Fibroblast of skin of left biceps (primary cell): ENCODE measurements around the gene SYT7.
A peak's percentile ranks its signal among the peaks of the same experiment; 100 is the strongest.

Experiments
- DNase-seq, 2 experiments: peaks; one replicate each; pipeline ENCODE4 v3.0.0-alpha.2; 2013; ENCODE audit warnings: low read depth in 2 of 2

The SYT7 gene

DNA sequence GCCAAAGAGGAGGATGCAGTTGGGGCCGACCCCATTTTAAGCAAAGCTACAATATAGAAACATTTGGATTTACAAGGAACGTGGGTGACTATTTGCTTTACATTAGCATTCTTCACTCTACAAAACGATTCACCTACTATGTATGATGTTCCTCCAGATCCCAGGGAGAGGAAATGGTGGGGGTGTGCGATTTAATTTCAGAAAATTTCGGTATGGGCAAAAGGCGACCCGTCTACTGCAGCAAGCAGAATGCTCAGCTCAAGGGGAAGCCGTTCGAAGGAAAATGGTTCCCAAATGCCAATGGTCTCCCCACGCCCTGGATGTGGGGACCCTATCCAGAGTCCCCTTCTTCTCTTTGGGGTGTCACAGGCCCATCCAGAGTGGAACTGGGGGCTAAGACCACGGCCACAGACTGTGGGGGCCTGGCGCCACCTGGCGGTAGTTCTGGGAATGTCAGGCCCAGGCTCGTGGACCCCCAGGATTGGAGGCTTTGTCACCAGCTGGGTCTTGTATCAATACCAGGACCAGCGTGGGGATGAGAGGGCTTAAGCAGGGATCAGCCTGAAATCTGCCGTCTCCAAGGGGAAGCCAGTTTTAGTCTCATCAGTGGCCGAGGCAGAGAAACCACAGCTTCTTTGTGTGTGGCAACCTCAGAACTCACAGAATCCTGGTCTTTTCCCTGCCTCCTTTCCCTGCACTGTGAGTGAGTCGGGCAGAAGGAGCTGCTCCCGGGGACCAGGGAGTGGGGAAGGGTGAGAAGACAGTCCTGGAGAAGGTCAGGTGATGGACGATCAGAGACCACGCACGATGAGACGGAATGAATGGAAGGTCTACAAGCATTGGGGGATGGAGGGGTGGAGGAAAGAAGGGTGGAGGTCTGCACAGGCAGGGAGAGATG is 64.0 kb downstream of the SYT7 start:
- DNase-seq = no peak

DNA sequence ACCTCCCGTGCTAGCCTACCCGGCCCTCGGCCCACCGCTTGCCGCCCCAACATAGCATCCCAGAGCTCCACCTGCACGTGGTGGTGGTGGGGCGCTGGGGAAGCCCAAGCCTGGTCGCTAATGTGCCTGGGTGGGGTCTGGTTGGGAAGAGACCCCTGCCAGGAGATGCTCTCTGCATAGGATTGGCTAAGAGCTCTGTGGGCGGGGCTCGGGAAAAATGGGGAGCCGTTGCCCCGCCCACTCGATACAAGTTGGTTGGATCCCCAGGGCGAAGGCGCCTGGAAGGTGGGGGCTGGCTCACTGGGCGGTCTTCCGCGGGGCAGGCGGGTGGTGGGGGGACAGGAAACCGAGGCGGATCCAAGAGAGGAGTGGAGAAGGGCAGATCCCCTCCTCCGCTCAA is 64.7 kb downstream of the SYT7 start:
- no peak for DNase-seq

DNA sequence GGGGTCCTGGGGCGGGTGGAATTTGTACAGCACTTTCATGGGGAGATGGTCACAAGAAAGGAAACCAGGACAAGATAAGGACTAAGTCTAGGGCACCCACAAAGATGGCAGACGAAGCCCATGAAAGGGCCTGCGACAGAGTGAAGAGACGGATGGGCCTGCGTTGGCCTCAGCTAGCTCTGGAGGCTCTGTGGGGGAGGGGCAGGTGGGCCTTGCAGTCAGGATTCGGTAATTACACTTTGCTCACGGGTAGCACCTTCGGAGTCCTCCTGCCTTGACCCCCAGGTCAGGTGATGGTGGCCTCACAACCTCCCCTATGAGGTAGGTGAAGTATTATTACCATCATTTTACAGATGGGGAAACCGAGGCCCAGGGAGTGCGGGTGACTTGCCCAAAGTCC is 65.2 kb downstream of the SYT7 start:
- DNase-seq = no peak

DNA sequence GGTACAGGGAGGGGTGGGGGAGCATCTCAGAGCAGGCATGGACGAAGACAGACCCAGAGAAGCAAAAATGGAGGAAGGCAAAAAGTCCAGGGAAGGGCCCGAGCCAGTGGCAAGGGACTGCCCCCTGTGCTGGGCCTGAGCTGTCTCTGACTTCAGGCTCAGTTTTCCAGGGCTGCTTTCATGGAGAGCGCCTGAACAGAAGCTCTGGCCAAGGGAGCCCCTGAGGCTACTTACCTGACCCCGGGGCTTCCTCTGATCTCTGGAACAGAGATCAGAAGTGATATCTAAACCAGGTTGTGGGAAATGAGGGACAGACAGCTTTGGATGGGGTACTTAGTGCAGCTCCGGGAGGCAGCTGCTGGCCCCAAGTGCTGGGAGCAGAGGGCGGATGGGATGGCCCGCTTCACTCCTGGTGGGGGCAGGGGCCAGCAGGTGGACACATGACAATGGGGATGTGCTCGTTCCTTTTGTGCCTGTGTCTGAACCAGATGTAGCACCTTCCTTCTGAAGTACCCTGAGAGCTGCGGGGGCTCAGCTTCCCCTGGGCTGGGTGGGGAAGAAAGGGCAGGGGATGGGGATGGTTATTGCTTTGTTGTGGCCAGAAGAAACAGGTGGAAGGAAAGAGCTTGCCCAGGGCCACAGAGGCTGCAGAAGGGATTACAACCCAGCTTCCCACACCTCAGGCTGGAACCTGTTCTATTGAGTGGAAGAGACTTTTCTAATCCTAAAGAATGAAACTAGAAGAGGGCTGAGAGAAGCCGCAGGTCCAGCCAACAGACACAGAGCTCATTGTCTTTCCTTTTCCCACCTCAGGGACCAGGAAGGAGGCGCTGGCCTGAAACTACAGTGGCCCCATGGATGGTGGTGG is 66.6 kb downstream of the SYT7 start:
- DNase-seq = no peak

DNA sequence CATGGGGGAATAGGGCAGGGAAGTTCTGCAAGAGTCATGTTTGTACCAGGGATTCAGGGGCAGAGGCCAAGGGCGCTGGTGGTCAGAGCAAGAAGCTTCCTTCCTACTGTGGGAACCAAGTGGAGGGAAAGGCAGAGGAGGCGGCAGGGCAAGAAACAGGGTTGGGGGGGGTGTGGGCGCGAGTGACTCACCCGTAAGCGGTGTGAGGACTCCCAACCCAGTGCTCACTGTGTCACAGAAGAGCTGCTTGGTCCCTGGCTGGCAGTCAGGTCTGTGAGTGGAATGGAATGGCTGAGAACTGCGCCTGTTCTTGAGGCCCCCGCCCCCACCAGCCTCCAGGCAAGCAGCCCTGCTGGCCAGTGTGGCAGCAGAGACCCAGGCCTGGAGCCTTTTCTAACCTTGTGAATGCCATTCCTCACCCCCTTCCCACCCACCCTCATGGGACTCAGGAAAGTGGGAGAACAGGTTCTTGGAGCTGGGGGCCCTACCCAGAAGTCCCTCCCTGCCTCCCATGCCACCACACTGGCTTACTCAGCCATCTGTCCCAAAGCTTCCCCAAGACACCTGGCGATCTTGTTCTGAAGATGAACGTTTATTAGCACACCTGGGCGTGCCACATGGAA is 67.6 kb downstream of the SYT7 start:
- DNase-seq = no peak

DNA sequence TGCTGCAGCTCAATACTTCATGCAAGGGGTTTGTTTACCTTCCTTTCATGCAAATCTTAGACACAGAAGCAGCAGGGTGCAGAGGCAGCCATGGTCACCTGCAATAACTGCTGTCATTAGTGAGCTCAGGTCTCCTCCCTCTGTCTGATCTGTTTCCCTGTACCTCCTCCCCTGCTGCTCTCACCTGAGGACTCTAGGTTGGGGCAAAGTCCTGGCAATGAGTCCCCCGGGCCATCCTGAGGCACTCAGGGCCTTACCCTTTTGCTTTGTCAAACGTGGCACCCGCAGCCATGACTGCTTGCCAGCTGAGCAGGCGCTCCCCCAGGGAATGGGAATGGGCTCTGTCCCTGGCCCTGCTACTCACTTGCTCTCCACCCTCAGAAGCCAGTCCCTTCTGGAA is 68.4 kb downstream of the SYT7 start:
- DNase-seq = no peak

DNA sequence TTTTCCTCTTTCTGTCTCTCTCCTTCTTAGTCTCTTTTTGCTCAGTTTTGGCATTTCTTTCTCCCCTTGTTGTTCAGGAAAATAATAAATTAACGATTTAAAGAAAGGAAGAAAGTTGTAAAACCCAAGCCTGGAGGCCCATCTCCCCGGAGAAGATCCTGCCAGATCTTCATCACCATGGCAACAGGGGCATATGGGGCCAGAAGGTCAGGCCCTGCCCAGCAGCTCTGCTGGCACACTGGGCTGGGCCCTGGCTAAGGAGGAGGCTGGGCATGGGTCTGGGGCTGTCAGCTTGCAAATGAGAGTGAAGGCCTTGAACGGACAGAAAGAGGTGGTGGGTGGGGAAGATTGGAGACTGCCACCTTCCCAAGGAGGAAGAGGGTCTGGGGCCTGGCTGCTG is 69.5 kb downstream of the SYT7 start:
- no peak for DNase-seq

DNA sequence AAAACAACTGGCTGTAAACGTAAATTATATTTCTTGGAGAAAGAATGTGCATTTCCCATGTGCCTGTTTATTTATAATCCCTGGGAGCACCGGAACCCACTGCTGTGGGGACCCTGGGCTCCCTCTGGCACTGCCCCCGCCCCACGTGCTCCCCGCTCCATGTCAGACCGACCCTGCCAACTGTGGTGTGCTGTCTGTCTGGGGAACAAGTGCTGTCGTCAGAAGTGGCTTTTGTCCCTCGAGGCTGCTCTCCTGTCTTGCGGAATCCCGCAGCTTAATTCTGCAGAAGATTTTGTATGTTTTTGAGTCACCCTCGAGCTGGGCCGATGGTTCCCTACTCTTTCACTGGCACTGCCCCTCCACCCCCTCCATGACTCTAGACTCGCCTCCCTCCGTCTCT is 69.9 kb downstream of the SYT7 start:
- DNase-seq = no peak

DNA sequence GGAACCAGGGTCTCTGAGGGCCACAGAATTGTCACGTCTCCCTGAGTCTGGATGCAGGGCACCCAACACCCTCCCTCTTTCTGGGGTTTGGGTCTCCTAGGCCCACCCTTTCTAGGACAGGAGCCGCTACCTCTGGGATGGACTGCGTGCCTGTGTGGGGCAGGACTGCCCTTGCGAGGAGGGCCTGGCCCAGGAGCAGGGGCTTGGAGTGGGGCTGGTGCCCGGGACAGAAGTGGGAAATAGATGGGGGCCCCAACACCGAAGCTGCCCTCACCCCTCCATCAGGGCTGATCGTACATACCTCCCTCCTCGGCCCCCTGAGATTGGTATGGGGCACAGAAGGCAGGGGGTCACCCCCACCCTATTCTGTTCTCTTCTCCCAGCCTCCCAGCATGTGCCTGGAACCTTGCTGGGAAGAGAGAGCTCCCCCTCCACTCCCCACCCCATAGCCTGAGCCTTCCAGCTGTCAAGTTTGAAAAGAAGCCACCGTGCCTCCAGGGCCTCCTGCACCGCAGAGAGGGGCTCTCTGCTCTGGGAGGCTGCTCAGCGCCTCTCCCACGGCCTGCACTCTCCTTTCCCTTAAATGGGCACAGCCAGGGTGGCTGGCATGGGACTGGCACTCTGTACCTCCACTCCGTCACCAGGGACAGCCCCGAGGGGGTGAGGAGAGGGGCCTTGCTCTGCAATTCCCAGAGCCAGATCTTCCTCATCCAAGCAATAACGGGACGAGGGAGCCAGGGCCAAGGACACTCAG is 70.5 kb downstream of the SYT7 start:
- DNase-seq = no peak

DNA sequence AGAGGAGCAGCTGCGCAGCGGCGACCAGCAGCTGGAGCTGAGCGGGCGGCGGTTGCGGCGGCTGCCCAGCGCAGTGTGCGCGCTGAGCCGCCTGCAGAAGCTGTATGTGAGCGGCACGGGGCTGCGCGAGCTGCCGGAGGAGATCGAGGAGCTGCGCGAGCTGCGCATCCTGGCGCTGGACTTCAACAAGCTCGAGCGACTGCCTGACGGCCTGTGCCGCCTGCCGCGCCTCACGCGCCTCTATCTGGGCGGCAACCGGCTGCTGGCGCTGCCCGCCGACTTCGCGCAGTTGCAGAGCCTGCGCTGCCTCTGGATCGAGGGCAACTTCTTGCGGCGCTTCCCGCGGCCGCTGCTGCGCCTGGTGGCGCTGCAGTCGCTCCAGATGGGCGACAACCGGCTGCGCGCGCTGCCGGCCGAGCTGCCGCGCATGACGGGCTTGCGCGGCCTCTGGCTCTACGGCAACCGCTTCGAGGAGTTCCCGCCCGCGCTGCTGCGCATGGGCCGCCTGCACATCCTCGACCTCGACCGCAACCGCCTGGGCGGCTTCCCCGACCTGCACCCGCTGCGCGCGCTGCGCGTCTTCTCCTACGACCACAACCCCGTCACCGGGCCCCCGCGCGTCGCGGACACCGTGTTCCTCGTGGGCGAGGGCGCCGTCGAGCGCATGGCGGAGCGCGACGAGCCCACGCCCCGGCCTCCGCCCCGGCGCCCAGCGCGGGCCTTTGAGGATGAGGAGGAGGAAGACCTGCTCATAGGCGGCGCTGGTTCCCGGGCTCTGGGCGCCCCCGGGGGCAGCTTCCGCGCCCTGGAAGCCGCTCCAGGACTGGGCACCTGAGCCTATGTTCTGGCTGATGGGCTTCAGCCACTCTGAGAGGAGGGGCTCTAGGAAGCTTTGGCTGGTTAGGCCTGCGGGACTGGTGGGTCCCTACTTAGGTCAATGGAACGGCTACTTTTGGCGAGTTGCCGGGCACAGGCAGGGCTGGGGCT is 71.5 kb downstream of the SYT7 start:
- DNase-seq = peak in 1 of 2 experiments; percentile 21

DNA sequence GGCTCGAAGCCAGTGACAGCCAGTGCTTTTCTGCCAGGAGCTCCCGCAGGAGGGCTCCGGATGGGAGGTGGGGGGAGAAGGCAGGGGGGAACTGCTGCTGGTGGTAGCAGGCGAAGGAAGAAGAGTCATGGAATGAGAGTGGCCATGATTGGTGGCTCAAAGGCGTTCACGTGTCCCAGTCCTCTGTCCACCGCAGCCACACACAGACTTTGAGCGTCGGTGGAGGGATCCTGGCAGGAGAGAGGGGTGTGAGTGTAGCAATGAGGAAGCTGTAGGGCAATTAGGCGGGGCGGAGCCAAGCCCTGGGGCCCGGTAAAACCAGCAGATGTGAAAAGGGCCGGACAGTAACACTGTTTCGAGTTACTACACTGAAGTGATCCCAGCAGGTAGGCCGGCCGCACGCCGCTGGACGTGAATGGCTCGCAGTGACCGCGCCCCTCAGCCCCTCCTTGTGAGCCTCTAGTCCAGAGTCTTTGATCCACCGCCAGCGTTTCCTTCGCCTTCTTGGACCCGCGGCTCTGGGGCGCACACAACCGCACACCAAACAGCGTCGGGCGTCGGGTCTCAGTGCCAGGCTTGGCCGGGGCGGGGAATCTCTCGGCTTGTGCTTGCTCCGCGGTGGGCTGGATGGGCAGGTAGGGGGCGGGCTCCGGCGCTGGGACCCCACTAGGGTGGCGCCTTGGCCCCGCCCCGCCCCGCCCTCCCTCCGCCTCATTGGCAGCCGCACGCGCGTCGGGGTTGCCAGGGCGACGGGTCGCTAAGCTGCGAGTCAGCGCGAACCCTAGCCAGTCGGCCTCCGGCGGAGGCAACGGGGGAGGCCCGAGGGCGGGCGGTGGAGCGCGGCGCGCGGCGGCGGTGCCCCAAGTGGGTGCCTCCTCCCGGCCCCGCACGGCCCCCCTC is 72.7 kb downstream of the SYT7 start, which contains the start of gene LRRC10B:
LRRC10B (plus strand) TSS at position 788 of the 900 bp plus-strand sequence. CDS start 250 bp downstream, outside the sequence.
- no peak for DNase-seq

DNA sequence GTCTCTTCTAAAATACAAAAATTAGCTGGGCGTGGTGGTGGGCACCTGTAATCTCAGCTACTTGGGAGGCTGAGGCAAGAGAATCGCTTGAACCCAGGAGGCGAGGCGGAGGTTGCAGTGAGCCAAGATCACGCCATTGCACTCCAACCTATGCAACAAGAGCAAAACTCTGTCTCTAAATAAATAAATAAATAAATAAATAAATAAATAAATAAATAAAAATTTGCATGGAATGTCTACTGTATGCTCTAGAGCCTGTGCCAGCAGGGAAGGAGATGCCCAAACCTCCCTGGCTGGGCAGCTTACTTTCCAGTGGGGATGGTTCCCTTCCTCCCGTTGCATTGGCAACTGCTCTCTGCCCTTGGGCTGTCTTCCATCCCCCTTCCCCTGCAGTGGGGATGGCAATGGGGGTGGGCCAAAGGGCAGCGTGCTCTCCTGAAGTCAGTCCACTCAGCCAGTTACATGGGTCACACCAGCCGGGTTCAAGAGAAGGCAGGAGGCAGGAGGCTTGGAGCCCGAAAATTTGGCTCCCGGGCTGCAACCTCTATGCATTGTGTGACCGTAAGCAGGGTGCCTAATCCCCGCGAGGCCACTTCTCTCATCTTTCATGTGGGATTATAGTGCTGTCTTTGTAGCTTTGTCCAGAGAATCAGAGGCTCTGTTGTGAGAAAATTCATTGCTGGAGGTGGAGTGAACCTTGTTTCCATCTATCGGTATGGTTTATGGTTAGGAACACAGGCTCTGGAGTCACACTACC is 73.7 kb downstream of the SYT7 start:
- no peak for DNase-seq

DNA sequence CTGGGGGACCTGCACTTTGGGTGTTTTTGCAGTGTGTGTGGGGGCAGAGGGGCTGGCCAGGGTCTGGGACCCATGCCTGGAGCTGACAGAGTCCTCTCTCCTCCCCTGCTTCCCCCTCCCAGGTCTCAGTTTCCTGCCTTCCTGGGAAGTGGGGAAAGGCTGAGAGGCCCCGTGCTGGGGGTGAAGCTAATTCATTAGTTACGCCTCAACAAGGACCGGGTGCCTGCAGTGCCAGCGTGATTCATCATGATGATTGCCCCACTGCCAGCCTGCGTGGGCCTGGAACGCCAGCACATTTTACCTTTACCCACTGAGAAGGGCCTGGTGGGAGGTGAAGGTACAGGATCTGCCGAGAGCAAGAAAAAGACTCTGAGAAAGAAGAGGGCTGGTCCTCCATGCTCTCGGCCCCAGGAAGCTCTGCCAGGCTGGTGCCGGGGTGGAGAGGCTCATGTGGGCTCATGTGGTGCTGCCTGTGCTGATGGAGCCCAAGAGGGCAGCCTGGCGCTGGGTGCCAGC is 75.2 kb downstream of the SYT7 start:
- DNase-seq = no peak

DNA sequence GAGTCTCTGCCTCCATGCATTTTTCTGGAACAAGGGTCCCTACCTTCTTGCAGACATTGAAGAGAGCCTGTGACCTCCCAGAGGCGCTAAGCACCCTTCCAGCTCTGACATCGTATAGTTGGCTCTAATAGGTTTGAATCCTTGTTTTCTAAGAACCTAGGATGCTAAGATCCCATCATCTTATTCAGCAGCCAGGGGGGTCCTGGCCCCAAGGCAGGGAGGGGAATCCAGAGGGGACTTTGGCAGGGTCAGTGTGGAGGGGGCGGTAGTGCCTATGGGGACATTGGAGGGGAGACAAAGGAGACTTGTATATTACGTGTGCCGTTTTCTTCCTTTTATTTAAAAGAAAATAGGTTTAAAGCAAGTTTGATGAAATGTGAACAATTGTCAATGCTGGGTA is 75.8 kb downstream of the SYT7 start:
- DNase-seq = no peak

DNA sequence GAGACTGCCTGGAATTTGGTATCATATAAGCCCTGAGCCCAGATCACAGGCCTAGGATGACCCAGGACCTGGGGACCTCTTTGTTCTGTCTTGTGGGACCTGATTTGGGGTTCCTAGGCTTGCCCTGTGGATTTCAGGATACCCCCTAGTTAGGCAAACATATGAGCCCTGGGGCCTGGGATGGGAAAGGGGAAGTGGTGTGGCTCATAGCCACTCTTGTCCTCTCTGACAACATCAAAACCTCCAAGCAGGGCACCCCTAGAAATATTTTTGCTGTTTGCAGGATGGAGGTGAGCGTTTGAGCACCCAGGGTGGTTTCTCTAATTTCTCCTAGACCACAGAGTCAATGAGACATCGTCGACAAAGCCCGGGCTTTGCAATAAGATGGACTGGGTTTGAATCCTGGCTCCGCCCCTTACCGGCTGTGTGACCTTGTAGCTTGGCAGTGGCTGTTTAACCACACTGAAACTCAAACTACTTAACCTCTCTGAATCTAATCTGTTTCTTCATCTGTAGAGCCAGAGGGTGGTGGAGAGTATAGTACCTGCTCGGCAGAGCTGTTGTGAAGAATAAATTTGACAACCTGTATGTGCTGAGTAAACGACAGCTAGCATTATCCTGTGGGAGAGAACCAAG is 77.6 kb downstream of the SYT7 start:
- no peak for DNase-seq

DNA sequence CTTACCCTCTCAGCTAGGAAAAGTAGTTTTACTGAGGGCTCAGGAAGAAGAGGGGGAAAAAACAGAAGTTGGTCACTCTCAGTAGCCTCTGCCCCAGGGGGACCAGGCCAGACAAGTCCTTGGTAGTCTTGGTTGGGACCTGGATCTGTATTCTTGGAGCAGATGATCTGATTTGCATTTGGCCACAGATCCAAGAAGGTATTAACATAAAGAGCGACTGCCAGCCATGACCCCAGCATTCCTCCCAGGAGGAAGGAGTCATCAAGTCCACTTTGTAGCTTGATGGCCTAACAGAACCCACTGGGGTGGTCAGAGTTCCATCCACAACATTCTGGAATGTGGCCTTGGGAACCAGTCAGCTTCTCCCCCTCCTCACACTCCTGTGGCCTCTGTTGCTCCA is 78.4 kb downstream of the SYT7 start:
- no peak for DNase-seq

DNA sequence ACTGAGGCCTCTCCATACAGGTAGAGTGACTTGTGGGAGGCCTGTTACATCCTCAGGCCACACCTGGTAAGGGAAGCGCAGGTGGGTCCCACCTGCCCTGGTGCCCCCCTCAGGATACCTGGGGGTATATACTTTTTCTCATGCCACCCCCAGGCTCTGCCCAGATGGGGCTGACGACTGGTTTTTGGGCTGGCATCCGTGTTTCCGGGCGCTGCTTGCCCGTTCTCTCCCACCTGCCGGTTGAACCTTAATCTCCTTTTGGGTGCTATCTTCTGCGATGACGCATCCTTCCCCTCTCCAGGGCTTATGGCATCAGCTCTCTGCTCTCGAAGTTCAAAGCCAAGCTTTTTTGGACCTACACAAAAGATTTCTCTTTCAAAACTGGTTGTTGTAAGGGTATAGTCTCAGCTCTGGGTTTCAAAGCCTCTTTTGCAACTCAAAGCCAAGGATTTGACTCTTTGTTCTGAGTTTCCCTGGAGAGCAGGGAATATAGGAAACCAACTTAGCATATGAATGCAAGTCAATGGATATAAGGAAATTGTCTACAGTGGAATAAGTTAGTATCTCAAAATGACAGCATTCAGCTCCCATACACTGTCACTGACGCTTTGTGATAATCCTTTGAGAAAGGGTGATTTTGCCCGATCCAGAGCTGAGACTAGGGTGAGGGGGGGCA is 80.9 kb downstream of the SYT7 start:
- DNase-seq = no peak
